ENCODE measurements around the gene TMEM165. TPM values are rescaled to one million over a fixed set of nuclear protein-coding genes. Genes with fewer than 3 reads are reported as not detected.
A peak's percentile ranks its signal among the peaks of the same experiment; 100 is the strongest.

The TMEM165 gene
- total and polyA plus RNA-seq, 10 of the 15 experiments (the other 5 are each of a cell fraction or from before 2014, with no cell fraction given), result 18.3 to 141 (median 81.1) TPM

- intact Hi-C loops (cut with micrococcal nuclease; ENCODE audit: unreplicated experiment), result loop anchor here (5.0 to 10.0 kb wide), 2 partner anchors 102 to 290 kb away; partner anchors contain the start of gene CLOCK
- Histone ChIP-seq H4K20me1 (ENCODE audit: control insufficient read depth, insufficient read depth) (no peaks in the 10 kb centered on the region), H3K36me3 (ENCODE audit: control insufficient read depth in 2 of 2, insufficient read depth in 2 of 2, low read length in 1 of 2) (peaks cover 0 to 25% of the 10 kb centered on the region in 2 experiments; a peak in 2 of 4 replicates), H3K27me3 (replicated peaks in 1 of 2; ENCODE audit: control insufficient read depth in 2 of 2, insufficient read depth in 2 of 2, low read length in 1 of 2) (no peaks in the 10 kb centered on the region), H3K27ac (ENCODE audit: control insufficient read depth, insufficient read depth) (no peak overlapping the region), H3K4me3 (no peak overlapping the region), H3K4me1 (ENCODE audit: control insufficient read depth, insufficient read depth, low read length) (peaks cover 3% of the 10 kb centered on the region; the same call in 1 of the 2 replicates), H3K9me3 (replicated peaks; ENCODE audit: control insufficient read depth, insufficient read depth, low read length) (no peaks in the 10 kb centered on the region), H3K4me2 (ENCODE audit: control insufficient read depth, insufficient read depth) (no peak overlapping the region), H3K79me2 (ENCODE audit: control insufficient read depth, insufficient read depth, low read length) (no peaks in the 10 kb centered on the region), H2AFZ (ENCODE audit: control insufficient read depth, low read depth, low read length) (no peak overlapping the region), H3K9ac (ENCODE audit: control insufficient read depth, insufficient read depth, low read length) (no peak overlapping the region)
- ChIA-PET SMC1A (ENCODE audit: uncharacterized antibody, unreplicated experiment) (interaction anchor here (1.0 to 1.2 kb wide), 2 partner anchors 39 to 160 kb away, joined by 3 to 4 read pairs; no protein-coding TSS in a partner anchor), POLR2A (no interaction called here), CTCF (interaction anchor here (0.8 to 2.4 kb wide), 9 partner anchors 8 to 232 kb away, joined by 3 to 8 read pairs (median 4); no protein-coding TSS in a partner anchor), RAD21 (ENCODE audit: unreplicated experiment) (interaction anchor here (0.6 to 0.7 kb wide), 2 partner anchors 61 to 110 kb away, joined by 3 read pairs; no protein-coding TSS in a partner anchor)
- 44% methylated on average over 2 of the region's 2 CpGs for WGBS (ENCODE audit: insufficient coverage, insufficient replicate concordance, low lambda C conversion rate, missing lambda C conversion rate)
- no peak for ATAC-seq
- in situ Hi-C loops (cut with MboI), result no loop called here
- no TSS peak for BruUV-seq (replicated peaks)
- TF ChIP-seq RAD21 (IDR thresholded peaks at IDR 0.05; ENCODE audit: insufficient read depth, low read depth, low read length), result peak; percentile 47
- no peak for TF ChIP-seq JUNB (IDR thresholded peaks at IDR 0.05)
- TF ChIP-seq CTCF (IDR thresholded peaks at IDR 0.05 in 2 of 3, conservative IDR thresholded peaks at IDR 0.05 in 1 of 3; ENCODE audit: control insufficient read depth in 2 of 3, extremely low read depth in 1 of 3, insufficient read depth in 1 of 3, low read depth in 3 of 3, low read length in 3 of 3), result peak; percentile 12 to 39 (median 14); a peak in 4 of 6 replicates
- no peak for DNase-seq (ENCODE audit: low read depth, low spot score)
- no peak for FAIRE-seq
These were observed 49.1 kb downstream of the TMEM165 start for GRCh38 chr4:55444827-55445226.
